ENCODE measurements around the gene ROR1.
"Not testable (repeated sequence)": the region's sequence is repeated elsewhere in the genome, so short reads cannot be mapped to it uniquely, and the experiment has no call there.

ROR1 gene

DNA sequence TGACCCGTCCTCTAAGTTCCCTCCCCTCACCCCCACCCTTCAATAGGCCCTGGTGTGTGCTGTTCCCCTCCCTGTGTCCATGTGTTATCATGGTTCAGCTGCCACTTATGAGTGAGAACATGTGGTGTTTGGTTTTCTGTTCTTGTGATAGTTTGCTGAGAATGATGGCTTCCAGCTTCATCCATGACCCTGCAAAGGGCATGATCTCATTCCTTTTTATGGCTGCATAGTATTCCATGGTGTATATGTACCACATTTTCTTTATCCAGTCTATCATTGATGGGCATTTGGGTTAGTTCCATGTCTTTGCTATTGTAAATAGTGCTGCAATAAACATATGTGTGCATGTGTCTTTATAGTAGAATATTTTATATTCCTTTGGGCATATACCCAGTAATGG is 330.8 kb downstream of the ROR1 start:
- DNase-seq (ENCODE audit: low spot score) = not testable (repeated sequence)

DNA sequence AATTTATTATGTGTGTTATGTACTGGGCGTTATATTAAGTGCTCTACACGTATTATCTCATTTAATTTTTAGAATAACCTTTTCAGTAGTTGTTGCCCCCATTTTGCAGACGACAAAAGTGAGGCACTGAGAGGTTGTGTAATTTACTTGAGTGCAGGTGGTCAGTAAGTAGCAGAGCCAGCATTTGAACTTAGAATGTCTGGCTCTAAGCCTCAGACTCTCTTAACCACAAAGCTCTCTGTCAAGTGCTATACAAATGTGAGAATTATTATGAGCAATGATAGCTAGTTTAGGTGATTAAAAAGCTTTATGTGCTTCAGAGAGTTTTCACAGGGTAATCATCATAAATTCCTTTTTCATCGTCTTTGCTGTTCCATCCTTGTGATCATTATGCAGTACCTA is 333.3 kb downstream of the ROR1 start:
- DNase-seq (ENCODE audit: low spot score) = no peak

DNA sequence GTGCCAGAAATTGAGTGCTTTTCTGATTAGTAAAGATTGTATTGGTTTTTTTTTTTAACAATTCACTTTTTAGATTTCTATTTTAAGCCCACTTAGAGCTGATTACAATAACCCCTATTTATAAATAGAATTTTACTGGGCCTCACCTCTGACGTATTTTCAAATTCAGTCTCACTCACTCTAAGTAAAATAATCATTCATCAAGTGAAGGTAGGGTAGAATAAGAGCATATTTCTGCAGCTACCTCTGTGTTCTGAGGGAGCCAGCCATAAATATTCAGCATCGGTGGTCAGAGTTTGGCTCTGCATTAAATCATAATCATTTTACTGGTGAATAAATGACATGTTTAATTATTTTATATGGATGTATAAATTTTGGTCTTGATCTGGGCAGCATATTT is 333.8 kb downstream of the ROR1 start:
- no peak for DNase-seq (ENCODE audit: low spot score)

DNA sequence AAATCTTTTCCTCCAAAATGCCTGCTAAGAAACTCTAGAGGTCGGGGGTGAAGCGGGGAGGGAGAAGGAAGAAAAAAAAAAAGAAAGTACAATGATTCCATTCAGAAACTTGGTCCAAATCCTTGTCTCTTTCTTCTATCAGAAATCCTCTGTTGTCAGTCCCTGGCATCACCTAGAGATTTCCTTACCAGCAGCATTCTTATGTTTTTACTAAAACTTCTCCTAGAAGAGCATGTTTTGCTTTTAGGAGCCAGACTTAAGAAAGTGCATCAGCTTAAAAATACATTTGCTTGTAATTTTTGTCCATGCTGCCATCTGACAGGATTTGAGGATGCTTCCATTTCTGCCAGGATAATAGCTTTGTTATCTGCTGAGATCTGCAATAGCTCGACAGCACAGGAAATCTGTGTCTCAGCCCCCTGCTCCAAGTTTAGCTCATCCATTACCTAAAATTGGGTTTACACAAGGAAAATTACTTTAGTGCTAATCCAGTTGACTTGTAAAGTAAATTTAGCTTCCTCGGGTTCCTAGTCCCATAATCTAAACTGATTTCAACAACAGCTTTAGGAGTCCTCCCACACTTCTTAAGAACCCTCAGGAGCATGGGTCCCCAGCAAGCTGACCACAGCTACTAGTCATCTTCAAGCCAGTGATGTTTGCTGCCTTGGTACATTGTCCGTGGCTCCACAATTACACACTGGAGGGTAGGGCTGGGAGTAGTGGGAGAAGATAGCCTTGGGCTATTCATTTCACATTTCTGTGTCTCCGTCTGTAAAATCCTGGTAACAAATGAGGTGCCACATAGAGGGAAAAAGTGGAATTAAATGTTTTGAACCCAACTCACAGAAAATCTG is 337.3 kb downstream of the ROR1 start:
- no peak for DNase-seq (ENCODE audit: low spot score)

DNA sequence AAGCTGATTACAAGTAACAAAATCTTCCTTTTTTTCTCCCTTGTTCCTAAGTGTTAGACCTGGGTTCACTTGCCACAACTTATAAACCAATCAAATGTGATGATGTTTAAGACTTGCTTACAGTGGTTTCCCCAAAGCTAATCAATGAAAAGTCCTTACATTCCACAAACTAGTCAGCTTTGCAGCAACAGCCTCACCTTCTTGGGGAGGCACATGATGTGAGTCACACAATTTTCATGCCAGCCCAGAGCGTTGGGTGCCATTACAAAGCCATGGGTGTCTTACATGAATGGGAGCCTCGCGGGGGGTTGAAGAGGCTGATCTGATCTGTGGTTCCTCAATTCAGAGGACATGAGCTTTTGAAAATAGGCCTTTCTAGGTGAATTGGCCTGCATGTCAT is 338.0 kb downstream of the ROR1 start:
- DNase-seq (ENCODE audit: low spot score) = no peak

DNA sequence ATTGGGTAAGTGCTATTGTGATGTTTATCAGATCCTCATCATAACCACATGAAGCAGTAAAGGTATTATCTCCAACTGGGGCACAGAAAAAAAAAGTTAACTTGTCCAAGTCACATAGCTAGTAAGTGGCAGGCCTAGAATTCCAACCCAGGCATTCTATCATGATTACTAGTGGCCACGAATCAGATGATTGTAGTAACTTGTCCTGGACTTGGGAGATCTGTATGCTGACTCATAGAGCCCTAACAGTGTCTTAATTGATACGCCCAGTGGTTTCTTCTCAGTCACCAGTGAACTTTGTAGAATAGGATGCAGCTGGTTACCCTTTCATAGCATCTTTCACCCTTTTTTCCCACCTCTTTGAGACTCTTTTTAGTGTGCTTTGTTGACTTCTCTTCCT is 338.5 kb downstream of the ROR1 start:
- no peak for DNase-seq (ENCODE audit: low spot score)

DNA sequence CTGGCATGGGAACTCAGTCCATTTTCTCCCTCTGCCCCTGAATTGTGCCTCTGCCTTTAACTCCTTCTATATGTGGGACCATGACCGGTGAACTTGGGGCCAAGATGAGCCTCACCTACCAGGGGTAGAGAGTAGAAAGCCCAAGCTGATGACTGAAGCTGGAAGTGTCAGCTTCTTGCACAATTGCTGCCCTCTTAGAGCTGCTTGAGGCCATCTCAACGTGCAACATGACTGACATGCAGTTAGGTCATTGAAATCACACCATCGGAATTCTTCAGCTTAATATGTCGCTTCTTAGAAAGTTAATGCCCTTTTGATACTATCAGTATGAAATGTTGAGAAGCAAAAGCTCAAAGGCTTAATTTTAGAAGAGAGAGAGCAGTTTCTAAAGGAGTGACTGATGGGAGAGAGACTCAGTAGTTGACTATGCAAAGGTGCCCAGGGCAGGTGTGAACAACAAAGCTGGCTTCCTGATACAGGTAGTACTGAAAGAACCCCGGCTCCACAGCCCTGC is 340.3 kb downstream of the ROR1 start:
- DNase-seq (ENCODE audit: low spot score) = no peak

DNA sequence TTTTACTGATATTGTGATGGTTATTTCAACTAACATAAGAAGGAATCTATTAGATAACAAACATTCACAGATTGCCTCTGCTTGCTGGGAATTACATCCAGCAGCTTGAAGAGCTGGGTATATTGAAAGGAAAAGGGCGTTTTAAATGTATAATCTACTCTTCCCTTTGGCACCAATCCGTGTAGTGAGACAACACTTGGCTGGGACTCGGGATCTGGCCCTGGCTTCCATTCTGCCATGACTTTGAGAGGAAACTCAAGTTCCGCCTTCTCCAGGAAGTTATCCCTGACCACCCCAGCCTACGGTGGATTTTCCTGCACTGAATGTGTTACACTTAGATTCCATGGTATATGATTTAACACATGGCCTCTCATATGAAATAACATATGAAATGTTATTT is 342.7 kb downstream of the ROR1 start:
- no peak for DNase-seq (ENCODE audit: low spot score)

DNA sequence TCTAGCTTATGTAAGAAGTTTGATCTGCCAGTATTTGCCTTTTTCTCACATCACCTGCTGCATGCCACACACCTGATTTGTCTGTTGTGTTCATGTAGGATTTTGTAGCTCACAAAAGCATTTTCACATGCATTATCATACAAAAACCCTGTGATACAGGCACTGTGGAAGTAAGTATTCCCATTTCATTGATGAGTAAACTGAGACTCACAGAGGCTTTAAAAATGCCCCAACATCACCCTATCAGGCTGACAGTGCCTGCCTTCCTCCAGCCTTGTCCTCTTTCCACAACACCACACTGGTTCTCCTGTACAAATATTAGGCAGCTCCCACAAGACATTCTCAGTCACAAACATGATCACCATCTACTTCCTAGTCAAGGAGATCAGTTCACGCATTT is 343.7 kb downstream of the ROR1 start:
- DNase-seq (ENCODE audit: low spot score) = no peak

DNA sequence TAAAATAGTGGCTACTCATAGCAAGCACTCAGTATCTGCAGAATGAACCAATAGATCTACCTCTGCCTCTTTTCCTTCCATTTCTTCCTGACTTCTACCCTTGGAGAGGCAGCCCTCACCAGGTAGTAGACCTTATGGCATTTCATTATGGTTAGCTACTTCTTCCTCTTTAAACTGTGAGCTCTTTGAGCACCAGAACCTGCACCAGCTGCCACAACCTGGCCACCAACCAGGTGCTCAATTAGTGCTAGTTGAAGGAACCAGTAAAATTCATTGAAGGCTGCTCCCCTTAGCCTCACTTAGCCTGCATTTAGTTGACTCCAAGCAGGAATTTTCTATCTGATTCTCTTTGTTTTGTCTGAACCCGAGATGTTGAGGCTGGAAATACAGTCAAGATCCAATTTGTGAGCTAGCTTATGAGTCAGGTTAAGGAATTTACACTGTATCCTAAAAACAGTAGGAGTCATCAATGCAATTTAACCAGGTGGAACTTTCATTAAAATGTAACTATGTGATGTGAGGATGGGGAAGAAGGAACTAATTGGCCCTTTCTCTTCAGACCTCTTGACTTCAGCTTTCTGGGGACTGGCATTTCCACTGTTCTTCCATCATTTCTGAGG is 348.1 kb downstream of the ROR1 start:
- DNase-seq (ENCODE audit: low spot score) = no peak

DNA sequence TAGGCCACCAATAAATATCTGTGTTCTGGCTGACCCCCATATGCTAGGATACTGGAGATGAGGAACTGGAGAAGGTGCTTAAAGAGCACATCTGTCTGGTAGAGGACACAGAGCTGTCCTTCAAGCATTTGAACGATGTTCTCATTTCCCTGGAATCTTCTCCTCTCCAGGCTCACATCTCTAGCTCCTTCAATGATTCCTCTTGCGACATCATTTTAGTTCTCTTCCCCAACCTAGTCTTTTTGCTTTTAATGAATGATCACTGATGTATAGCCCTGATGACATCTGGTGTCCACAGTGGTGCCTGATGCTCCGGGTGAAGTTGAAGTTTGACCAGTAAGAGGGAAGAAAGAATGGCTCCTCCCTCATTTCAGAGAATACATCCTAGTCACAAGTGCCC is 348.8 kb downstream of the ROR1 start:
- no peak for DNase-seq (ENCODE audit: low spot score)

DNA sequence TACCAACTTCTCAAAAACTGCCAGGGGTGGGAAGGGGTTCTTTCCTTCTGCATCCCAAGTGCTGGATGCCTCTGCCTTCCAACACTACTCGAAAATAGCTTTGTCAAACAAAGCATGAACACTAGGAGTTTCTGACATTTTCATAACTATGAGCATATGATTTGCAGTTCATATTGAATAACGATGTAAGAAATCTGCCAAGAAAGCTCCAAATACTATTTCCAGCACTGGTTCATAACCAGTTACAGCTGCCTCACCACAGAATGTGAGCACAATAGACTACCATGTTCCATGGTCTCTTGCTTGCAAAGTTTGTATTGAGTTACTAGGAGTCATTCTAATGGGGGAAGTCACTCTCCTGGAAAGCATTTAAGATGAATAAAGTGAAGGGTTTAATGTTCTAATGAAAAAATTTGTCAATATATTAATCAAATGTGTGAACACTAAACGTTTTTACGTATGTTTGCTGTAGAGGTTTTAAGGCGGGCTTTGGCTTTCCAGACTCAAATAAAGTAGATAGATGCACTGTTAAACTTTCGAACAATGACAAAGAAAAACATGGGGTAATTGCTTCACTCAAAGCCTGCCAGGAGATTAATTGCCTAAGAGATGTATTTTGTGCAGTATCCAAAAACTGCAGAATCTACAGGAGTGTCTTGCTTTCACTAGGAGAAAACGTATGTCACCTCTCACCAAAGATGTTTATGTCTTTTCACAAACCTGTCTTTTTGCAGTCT is 351.1 kb downstream of the ROR1 start:
- no peak for DNase-seq (ENCODE audit: low spot score)

DNA sequence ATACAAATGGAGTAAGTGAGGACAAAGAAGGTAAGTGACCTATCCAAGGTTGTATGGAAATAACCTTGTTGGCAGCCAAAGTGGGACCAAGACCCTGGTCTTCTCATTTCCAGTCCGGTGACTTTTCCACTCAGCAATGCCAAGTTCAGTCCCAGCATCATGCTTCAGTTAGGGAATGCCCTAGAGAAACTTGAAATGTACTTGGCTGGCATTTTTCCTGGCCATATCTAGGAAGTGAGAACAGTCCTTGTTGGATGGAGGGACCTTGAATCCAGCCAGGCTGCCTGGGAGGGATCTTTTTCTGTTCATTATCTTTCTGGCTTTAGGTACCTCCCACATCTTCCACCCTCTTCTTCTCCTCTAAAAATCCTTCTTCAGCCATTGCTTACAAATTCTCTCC is 352.8 kb downstream of the ROR1 start:
- DNase-seq (ENCODE audit: low spot score) = no peak

DNA sequence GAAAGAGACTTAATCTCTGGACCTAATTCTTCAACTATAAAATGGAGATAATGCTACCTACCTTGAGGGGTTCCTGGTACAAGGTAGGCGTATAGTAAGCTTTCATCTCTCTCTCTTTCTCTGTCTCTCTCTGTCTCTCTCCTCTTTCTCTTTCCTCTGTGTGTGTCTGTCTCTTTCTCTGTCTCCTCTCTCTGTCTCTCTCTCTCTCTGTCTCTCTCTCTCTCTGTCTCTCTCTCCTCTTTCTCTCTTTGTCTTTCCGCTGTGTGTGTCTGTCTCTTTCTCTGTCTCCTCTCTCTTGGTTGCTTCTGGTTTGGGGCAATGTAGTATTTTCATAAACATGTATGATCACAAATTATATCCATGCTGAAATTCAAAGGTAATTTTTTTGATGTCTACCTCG is 353.5 kb downstream of the ROR1 start:
- DNase-seq (ENCODE audit: low spot score) = no peak

DNA sequence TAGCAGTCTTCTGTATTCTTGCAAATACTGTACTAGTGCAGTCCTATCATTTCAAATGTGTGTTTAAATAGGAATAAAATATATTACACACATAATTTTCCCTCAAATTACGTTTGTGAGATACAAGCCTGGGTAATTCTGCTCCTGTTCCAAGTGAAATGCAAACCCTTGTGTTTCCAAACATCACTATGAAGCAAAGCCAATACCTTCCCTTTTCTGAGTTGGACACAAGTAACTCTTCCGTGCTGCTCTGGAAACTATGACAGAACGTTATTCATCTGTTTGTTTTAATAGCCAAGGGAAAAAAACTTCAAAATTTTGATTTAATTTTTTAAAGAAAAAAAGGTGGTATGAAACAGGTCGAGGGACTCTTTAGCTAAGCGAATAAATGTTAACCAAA is 355.9 kb downstream of the ROR1 start:
- DNase-seq (ENCODE audit: low spot score) = no peak

DNA sequence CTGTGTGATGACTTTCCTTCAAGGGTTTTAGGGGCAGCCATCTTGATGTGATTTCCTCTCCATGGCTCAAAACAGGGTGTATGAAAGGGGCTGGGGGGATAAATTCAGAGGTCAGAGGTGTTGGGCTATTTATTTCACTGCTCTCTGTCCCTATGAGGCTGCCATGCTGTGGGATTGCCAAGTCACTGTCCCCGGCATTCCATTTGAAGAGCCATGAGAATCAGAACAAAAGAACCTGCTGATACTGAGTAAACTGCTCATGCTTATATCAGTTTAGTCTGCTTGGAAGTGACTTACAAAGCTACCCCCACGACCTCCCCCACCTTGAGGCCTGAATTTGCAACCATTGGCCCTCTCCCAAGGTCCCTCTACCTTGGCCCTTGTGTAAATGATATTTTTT is 357.3 kb downstream of the ROR1 start:
- DNase-seq (ENCODE audit: low spot score) = no peak

DNA sequence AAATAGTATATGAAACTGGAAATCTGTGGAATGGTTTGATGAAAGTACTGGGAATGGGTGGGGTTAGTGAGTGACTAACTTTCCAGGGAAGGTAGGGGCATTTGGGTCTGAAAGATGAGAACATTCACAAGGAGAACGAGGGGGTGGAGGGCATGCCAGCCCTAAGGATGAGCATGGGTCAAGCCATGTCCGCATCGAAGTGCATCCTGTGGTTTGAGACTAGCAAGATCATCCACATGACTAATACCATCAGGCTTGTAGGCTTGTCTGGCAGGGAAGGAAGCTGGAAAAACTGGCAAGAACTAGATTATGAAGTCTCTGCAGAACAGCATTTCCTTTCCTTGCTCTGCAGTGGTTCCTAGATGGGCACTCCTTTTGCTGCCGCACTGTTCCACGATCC is 359.2 kb downstream of the ROR1 start:
- DNase-seq (ENCODE audit: low spot score) = no peak

DNA sequence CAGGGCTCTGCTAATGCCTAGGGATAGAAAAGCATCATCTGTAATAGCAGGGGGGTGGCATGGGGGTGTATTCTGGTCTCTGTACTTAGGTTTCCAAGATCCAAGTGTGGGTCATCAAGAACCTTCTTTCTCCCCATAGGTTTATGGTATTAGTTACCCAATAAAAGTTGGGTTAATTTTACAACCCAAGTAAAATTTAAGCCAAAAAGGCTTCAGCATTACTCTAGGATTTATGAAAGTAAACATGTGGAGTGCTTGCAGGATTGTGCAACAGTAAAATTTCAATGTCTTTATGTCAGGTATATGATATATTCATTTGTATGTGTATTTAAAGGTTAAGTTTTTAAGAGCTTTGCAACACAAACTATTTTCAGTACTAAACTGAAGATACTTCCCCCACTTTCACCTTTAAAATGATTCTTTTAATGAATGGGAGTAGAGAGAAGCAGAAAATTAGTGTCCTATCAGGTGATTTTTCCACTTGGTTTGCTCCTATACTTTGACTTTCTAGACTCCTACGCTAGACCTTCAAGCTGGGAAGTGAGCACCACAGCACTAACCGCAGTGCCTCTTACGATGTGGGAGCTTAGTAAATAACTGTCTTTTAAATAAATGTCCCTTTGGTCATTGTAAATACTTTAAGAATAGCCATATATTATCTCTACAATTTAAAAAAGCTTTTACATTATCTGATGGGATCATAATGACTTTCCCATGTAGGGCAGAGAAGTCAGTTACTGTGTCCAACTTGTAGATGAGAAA is 361.8 kb downstream of the ROR1 start:
- DNase-seq (ENCODE audit: low spot score) = no peak

DNA sequence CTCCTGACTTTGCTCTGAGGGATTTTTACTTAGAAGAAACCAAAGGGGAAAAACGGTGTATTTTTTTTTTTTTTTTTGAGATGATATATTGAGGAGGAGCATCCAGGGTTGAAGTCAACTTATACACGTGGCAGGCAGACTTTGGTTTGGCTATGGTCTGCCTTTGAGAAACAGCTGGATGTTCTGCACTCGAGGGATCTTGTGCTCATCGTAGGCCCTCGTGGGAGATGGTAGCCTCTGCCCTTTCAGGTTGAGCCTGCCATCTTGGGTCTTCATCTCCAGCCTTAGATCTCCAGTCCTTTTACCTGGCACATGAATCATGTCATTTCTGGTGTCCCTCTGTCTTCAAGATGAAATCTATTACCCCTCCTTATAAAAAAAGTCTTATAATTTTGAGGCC is 362.5 kb downstream of the ROR1 start:
- DNase-seq (ENCODE audit: low spot score) = no peak

DNA sequence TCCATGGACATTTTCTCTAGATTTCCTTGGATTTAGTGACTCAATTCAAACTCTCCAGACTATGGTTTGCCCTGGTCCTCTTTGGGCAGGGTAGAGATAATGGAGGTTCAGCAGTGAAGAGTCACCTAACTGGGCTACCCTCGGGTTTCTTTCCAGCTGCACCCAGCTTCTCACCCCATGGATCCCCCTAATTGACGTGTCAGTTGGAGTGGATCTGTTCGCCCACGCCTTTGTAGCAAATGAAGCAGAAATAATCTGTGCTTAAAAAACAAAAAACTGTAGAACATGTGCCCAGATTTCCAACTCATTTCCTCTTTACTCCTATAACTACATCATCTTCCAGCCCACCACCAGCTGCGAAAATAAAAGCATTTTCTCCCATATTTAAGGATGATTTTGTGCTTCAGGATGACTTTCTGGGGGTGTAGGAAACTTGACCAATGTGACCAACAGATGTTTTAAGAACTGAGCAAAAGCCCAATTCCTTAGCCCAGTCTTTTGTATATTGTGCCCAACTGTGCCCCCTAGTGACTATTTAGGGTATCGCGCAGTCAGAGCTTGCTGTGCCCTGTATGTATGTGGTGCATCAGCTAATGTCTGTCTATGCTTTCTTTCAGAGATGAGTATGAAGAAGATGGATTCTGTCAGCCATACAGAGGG is 363.1 kb downstream of the ROR1 start:
- peak; percentile 62 for DNase-seq (ENCODE audit: low spot score)

DNA sequence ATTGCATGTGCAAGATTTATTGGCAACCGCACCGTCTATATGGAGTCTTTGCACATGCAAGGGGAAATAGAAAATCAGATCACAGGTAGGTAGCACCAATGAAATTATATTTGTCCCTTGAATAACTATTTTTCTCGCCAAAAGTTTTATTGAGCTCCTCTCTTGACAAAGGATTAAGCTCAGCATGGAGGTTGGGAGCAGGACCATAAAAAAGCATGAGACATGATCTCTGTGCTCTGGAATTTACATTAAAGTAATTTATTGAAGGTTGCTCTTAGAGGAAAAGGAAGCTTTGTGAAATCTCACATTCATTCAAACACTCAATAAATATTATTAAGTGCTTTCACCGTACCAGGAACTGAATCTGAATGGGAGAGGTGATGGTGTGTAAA is 363.6 kb downstream of the ROR1 start:
- no peak for DNase-seq (ENCODE audit: low spot score)

DNA sequence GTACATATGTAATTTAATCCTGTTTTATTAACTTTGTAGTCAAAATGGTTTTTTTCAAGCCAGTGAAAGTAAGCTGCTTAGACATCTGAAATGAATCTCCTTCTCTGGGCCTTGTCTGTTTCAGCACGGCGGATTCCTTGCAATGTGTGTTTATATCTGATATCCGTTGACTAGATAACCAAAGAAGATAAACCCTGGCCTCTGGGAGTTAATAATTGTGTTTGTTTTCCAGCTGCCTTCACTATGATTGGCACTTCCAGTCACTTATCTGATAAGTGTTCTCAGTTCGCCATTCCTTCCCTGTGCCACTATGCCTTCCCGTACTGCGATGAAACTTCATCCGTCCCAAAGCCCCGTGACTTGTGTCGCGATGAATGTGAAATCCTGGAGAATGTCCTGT is 366.1 kb downstream of the ROR1 start:
- no peak for DNase-seq (ENCODE audit: low spot score)
